ENCODE data around the gene SHROOM3.

GRCh38 chr4:76773766-76774165 is 338.7 kb downstream of the SHROOM3 start:
- TF ChIP-seq CTCF (IDR thresholded peaks at IDR 0.05) (no peak), ZFX (IDR thresholded peaks at IDR 0.05; ENCODE audit: borderline replicate concordance) (no peak)
